CMK (cell line): ENCODE data around the gene ABR.
"Not testable (repeated sequence)": the region's sequence is repeated elsewhere in the genome, so short reads cannot be mapped to it uniquely, and the experiment has no call there.

Source experiments
- DNase-seq: peaks from one replicate; pipeline ENCODE4 v3.0.0-alpha.2; 2010; ENCODE audit warnings: low read depth

ABR gene

GRCh38 chr17:983921-984320 lies 195.9 kb downstream of the ABR start:
- DNase-seq: no peak

- DNase-seq: no peak
These were observed 198.5 kb downstream of the ABR start for GRCh38 chr17:981292-981658.

GRCh38 chr17:980406-981291 lies 199.1 kb downstream of the ABR start:
- DNase-seq: no peak

- no peak for DNase-seq
These were observed 200.0 kb downstream of the ABR start, which contains the start of gene NXN for GRCh38 chr17:979539-980405. TSS of gene NXN (minus strand) at chr17:979776.

GRCh38 chr17:979212-979538 lies 200.6 kb downstream of the ABR start:
- no peak for DNase-seq

- no peak for DNase-seq
These were observed 201.4 kb downstream of the ABR start for GRCh38 chr17:978103-979093.

- no peak for DNase-seq
These were observed 202.6 kb downstream of the ABR start for GRCh38 chr17:977166-977565.

- DNase-seq: no peak
These were observed 203.5 kb downstream of the ABR start for GRCh38 chr17:976312-976711.

GRCh38 chr17:975371-975915 lies 204.3 kb downstream of the ABR start:
- peak; percentile 18 for DNase-seq

GRCh38 chr17:974778-975177 lies 205.0 kb downstream of the ABR start:
- not testable (repeated sequence) for DNase-seq

GRCh38 chr17:973053-973452 lies 206.7 kb downstream of the ABR start:
- no peak for DNase-seq

GRCh38 chr17:971861-972260 lies 207.9 kb downstream of the ABR start:
- not testable (repeated sequence) for DNase-seq

- no peak for DNase-seq
These were observed 209.4 kb downstream of the ABR start for GRCh38 chr17:970364-970763.

GRCh38 chr17:969811-970355 lies 209.9 kb downstream of the ABR start:
- DNase-seq: no peak

- DNase-seq: no peak
These were observed 210.7 kb downstream of the ABR start for GRCh38 chr17:968812-969730.

- no peak for DNase-seq
These were observed 212.7 kb downstream of the ABR start for GRCh38 chr17:967122-967521.

- DNase-seq: no peak
These were observed 214.3 kb downstream of the ABR start for GRCh38 chr17:965311-965989.

- peak; percentile 30 for DNase-seq
These were observed 214.9 kb downstream of the ABR start for GRCh38 chr17:964876-965275.

- DNase-seq: no peak
These were observed 217.1 kb downstream of the ABR start for GRCh38 chr17:962670-963069.

GRCh38 chr17:962166-962565 lies 217.6 kb downstream of the ABR start:
- no peak for DNase-seq
